Measurements from ENCODE around the gene GABRG3.

Gene GABRG3

DNA sequence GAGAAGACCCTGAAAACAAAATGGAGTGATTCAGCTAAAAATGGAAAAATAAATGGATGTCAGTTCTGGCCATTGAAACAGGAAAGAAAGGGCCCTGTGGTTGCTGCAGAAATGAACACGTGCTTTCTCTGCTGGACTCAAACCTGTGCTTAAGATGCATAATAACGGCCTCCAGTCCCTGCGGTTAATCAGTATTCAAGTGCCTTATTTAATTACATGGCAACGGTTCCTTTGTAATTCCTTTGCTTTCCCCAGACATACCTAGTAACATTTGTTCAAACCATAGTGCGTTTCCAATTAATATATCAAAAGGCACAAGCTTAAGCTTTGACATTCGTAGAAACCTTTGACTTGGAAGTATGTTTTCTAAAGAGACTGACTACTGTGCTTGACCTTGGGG, 428.3 kb downstream of the GABRG3 start:
- in situ Hi-C loops (cut with MboI; ENCODE audit: low pct_unique_long_range_greater_than_20kb, low sequenced_read_pairs, unreplicated experiment), result no loop called here
- TF ChIP-seq, protein P1, sequence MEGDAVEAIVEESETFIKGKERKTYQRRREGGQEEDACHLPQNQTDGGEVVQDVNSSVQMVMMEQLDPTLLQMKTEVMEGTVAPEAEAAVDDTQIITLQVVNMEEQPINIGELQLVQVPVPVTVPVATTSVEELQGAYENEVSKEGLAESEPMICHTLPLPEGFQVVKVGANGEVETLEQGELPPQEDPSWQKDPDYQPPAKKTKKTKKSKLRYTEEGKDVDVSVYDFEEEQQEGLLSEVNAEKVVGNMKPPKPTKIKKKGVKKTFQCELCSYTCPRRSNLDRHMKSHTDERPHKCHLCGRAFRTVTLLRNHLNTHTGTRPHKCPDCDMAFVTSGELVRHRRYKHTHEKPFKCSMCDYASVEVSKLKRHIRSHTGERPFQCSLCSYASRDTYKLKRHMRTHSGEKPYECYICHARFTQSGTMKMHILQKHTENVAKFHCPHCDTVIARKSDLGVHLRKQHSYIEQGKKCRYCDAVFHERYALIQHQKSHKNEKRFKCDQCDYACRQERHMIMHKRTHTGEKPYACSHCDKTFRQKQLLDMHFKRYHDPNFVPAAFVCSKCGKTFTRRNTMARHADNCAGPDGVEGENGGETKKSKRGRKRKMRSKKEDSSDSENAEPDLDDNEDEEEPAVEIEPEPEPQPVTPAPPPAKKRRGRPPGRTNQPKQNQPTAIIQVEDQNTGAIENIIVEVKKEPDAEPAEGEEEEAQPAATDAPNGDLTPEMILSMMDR (IDR thresholded peaks at IDR 0.05; ENCODE audit: extremely low read depth, insufficient read depth, missing control alignments), result no peak
- no peak for DNase-seq (ENCODE audit: low spot score)

DNA sequence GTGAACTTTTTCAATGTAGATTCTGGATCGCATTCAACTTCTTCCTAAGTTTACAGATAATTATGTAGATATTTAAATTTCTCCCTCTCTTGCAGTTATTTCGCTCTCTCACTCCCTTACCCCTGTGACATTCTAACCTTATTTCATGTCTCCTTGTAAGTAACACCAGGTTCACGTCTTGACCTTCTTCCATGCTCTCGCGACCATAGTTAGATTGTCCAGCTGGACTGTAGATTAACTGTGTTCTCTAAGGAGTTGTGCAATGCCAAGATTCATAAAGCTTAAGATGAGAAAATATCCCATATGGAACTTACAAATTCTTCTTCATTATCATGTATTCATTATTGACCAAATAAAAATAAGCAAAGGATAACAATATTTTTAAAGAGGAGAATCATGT, 430.5 kb downstream of the GABRG3 start:
- in situ Hi-C loops (cut with MboI; ENCODE audit: low pct_unique_long_range_greater_than_20kb, low sequenced_read_pairs, unreplicated experiment), result no loop called here
- DNase-seq (ENCODE audit: low spot score), result no peak
- TF ChIP-seq, protein P1 (IDR thresholded peaks at IDR 0.05; ENCODE audit: extremely low read depth, insufficient read depth, missing control alignments), result no peak

DNA sequence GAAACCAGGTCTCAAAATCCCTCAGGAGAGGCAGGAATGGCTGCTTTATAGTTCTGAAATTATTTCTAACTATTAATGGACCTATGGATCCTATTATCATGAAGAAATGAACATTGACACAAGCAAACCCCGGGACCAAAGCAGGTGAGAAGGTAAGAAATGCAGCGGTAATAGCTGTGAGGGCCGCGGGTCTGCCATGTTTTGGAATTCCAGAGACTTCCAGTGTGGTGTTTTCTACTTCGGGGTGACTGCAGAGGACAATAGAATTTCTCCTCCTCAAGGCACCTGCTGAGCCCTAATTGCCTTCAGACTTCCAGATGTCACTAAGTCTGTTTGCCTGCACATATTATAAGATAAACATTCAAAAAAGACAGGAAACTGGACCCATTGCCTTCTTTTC, 437.4 kb downstream of the GABRG3 start:
- TF ChIP-seq, protein P1 (IDR thresholded peaks at IDR 0.05; ENCODE audit: extremely low read depth, insufficient read depth, missing control alignments), result no peak
- DNase-seq (ENCODE audit: low spot score), result no peak
- in situ Hi-C loops (cut with MboI; ENCODE audit: low pct_unique_long_range_greater_than_20kb, low sequenced_read_pairs, unreplicated experiment), result no loop called here

DNA sequence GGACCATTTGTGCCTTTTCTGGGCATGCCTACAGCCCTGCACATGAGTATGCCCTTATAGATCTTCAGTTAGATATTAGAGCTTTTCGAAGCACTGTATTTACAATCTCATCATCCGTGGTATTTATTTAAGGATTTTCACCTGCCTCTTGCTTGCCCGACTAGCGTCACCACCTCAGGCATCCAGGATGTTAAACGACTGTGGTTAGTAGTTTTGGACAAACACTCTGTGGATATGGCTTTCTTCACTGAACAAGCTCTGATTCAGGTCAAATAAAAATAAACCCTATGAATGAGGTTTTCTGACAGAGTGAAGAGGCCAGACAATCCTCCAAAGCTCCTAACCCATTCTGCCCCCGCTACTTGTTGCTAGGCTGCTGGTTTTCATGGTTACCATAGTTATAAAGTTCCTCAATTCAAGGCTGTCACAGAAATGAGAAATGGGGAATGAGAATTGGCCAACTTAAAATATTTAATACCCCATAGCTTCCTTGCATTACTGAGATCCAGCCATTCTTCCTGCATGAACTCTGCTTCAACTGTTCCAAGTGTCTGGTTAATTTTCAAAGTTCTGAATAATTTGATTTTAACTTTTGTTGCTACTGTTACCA, 440.1 kb downstream of the GABRG3 start:
- in situ Hi-C loops (cut with MboI; ENCODE audit: low pct_unique_long_range_greater_than_20kb, low sequenced_read_pairs, unreplicated experiment), result no loop called here
- DNase-seq (ENCODE audit: low spot score), result no peak
- TF ChIP-seq, protein P1 (IDR thresholded peaks at IDR 0.05; ENCODE audit: extremely low read depth, insufficient read depth, missing control alignments), result no peak

DNA sequence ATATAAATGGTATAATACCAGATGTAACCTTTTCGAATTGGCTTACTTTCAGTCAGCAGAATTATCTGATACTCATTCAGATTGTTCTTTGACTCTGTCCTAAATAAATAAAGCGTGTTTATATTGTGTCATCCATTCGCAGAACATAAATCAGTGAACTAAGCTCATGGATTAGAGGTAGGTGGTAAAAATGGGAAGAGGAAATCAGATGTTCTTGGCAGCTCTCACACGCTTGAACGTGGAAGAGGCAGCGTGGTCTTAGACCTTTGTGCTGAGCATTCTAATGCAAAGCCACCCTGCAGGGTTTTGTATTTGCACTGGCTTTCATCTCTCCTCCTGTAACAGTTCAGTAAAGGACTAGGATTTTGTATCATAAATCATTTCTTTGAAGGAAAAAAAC, 441.4 kb downstream of the GABRG3 start:
- TF ChIP-seq, protein P1 (IDR thresholded peaks at IDR 0.05; ENCODE audit: extremely low read depth, insufficient read depth, missing control alignments), result no peak
- in situ Hi-C loops (cut with MboI; ENCODE audit: low pct_unique_long_range_greater_than_20kb, low sequenced_read_pairs, unreplicated experiment), result no loop called here
- no peak for DNase-seq (ENCODE audit: low spot score)

DNA sequence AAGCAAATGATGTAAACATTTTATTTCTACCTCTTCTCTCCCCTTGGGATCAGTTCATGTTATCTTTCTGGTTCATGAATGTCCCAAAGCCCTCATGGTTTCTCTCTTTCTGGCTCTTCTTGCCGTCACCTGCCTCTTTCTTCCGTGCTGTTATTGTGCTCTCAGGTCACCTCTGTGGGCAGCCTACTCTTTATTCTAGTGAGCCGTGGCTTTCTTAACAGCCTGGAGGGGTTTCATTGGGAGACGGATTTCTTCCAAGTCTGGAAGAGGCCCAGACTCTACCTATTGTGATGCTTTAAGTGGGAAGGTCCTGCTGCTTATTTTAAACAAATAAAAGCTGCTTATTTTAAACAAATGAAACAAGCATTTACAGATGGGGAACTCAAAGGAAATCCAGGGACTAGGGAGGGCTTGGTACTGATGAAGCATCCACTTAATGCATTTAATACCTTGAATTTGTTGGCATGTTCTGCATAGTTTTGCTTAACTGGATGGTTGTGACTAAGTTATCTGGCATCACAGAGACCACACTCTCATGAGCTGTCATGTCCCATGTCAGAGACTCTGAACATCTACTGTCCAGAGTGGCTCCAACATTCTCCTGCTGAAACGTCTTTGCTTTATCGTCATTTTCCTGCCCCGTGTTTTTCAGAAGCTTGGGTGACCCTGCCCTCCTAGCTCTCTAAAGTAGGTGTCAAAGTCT, 443.3 kb downstream of the GABRG3 start:
- in situ Hi-C loops (cut with MboI; ENCODE audit: low pct_unique_long_range_greater_than_20kb, low sequenced_read_pairs, unreplicated experiment), result no loop called here

More for the DNA sequence above, 443.3 kb downstream of the GABRG3 start:
- TF ChIP-seq, protein P1 (IDR thresholded peaks at IDR 0.05; ENCODE audit: extremely low read depth, insufficient read depth, missing control alignments), result no peak
- no peak for DNase-seq (ENCODE audit: low spot score)
